ENCODE results near the gene FOXP2.

Gene FOXP2

GRCh38 chr7:114658216-114658615 is 243.6 kb downstream of the FOXP2 start:
- no peak overlapping the region for H3K4me3 Mint-ChIP-seq
- DNase-seq: no peak
- peaks cover 57% of the 10 kb centered on the region for H3K4me1 Mint-ChIP-seq
- H3K27ac Mint-ChIP-seq: peak overlapping the region; percentile 71
- TF ChIP-seq CTCF (IDR thresholded peaks at IDR 0.05): no peak
- H3K27me3 Mint-ChIP-seq (ENCODE audit: low read depth, poor library complexity): no peaks in the 10 kb centered on the region
- no peaks in the 10 kb centered on the region for H3K36me3 Mint-ChIP-seq (ENCODE audit: low read depth)
- H3K9me3 Mint-ChIP-seq: no peaks in the 10 kb centered on the region

- peak overlapping the region; percentile 40 for H3K4me3 Mint-ChIP-seq
- no peak overlapping the region for H3K27ac Mint-ChIP-seq
- H3K4me1 Mint-ChIP-seq: peaks cover 46% of the 10 kb centered on the region
- no peaks in the 10 kb centered on the region for H3K36me3 Mint-ChIP-seq (ENCODE audit: low read depth)
- no peak for TF ChIP-seq CTCF (IDR thresholded peaks at IDR 0.05)
- no peak for DNase-seq
- no peaks in the 10 kb centered on the region for H3K9me3 Mint-ChIP-seq
- H3K27me3 Mint-ChIP-seq (ENCODE audit: low read depth, poor library complexity): no peaks in the 10 kb centered on the region
These were observed 245.0 kb downstream of the FOXP2 start for GRCh38 chr7:114659409-114660125.

- peaks cover 46% of the 10 kb centered on the region for H3K4me1 Mint-ChIP-seq
- TF ChIP-seq CTCF (IDR thresholded peaks at IDR 0.05): no peak
- H3K27ac Mint-ChIP-seq: no peak overlapping the region
- no peaks in the 10 kb centered on the region for H3K36me3 Mint-ChIP-seq (ENCODE audit: low read depth)
- no peaks in the 10 kb centered on the region for H3K9me3 Mint-ChIP-seq
- DNase-seq: no peak
- H3K4me3 Mint-ChIP-seq: peak overlapping the region; percentile 40
- no peaks in the 10 kb centered on the region for H3K27me3 Mint-ChIP-seq (ENCODE audit: low read depth, poor library complexity)
These were observed 245.5 kb downstream of the FOXP2 start for GRCh38 chr7:114660126-114660486.

- no peaks in the 10 kb centered on the region for H3K27me3 Mint-ChIP-seq (ENCODE audit: low read depth, poor library complexity)
- no peak overlapping the region for H3K4me3 Mint-ChIP-seq
- no peak for TF ChIP-seq CTCF (IDR thresholded peaks at IDR 0.05)
- peaks cover 46% of the 10 kb centered on the region for H3K4me1 Mint-ChIP-seq
- no peaks in the 10 kb centered on the region for H3K36me3 Mint-ChIP-seq (ENCODE audit: low read depth)
- H3K9me3 Mint-ChIP-seq: no peaks in the 10 kb centered on the region
- H3K27ac Mint-ChIP-seq: no peak overlapping the region
- no peak for DNase-seq
These were observed 246.1 kb downstream of the FOXP2 start for GRCh38 chr7:114660753-114661152.

GRCh38 chr7:114662002-114662677 is 247.5 kb downstream of the FOXP2 start:
- Mint-ChIP-seq H3K4me3 (no peak overlapping the region), H3K27ac (no peak overlapping the region), H3K27me3 (ENCODE audit: low read depth, poor library complexity) (no peaks in the 10 kb centered on the region), H3K9me3 (no peaks in the 10 kb centered on the region), H3K4me1 (peaks cover 41% of the 10 kb centered on the region), H3K36me3 (ENCODE audit: low read depth) (no peaks in the 10 kb centered on the region)
- no peak for TF ChIP-seq CTCF (IDR thresholded peaks at IDR 0.05)
- no peak for DNase-seq

GRCh38 chr7:114663502-114663901 is 248.9 kb downstream of the FOXP2 start:
- no peak for DNase-seq
- Mint-ChIP-seq H3K9me3 (no peaks in the 10 kb centered on the region), H3K36me3 (ENCODE audit: low read depth) (no peaks in the 10 kb centered on the region), H3K4me1 (peaks cover 28% of the 10 kb centered on the region), H3K27me3 (ENCODE audit: low read depth, poor library complexity) (no peaks in the 10 kb centered on the region), H3K27ac (no peak overlapping the region), H3K4me3 (no peak overlapping the region)
- peak; percentile 38 for TF ChIP-seq CTCF (IDR thresholded peaks at IDR 0.05)

All from nephron progenitor cell (in vitro differentiated cells).